ENCODE results near the gene UNC13A.

GRCh38 chr19:17735410-17735809 lies 47.3 kb upstream of the UNC13A start:
- TF ChIP-seq CTCF (IDR thresholded peaks at IDR 0.05) (no peak), EZH2 (IDR thresholded peaks at IDR 0.05) (no peak), EZH2phosphoT487 (IDR thresholded peaks at IDR 0.05) (no peak)
